ENCODE data around the gene PROC. TPM values are rescaled to one million over a fixed set of nuclear protein-coding genes. Genes with fewer than 3 reads are reported as not detected.

Gene PROC
- total RNA-seq, 1 experiment from 2014 or later, result 0.59 TPM

DNA sequence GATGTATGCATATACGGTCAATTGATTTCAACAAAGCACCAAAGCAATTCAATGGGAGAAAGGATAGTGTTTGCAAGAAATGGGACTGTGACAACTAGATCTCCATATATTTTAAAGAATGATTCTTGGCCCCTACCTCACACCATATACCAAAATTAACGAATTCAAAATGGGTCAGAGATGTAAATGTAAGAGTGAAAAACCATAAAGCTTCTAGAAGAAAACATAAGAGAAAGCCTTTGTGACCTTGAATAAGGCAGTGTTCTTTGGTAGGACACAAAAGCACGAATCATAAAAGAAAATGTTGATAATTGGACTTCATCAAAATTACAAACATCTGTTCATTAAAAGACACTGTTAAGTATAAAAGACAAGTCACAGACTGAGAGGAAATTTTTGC lies 5.0 kb upstream of the PROC start:
- H3K4me3 Mint-ChIP-seq (ENCODE audit: low read depth, unreplicated experiment), result no peak overlapping the region
- TF ChIP-seq, protein P1, sequence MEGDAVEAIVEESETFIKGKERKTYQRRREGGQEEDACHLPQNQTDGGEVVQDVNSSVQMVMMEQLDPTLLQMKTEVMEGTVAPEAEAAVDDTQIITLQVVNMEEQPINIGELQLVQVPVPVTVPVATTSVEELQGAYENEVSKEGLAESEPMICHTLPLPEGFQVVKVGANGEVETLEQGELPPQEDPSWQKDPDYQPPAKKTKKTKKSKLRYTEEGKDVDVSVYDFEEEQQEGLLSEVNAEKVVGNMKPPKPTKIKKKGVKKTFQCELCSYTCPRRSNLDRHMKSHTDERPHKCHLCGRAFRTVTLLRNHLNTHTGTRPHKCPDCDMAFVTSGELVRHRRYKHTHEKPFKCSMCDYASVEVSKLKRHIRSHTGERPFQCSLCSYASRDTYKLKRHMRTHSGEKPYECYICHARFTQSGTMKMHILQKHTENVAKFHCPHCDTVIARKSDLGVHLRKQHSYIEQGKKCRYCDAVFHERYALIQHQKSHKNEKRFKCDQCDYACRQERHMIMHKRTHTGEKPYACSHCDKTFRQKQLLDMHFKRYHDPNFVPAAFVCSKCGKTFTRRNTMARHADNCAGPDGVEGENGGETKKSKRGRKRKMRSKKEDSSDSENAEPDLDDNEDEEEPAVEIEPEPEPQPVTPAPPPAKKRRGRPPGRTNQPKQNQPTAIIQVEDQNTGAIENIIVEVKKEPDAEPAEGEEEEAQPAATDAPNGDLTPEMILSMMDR (IDR thresholded peaks at IDR 0.05; ENCODE audit: unreplicated experiment), result no peak
- DNase-seq, result no peak
- BruUV-seq (replicated peaks), result no TSS peak
- peaks cover 14% of the 10 kb centered on the region for H3K36me3 Mint-ChIP-seq (ENCODE audit: insufficient read depth, unreplicated experiment)
- H3K27ac Mint-ChIP-seq (ENCODE audit: unreplicated experiment), result peak overlapping the region; percentile 82
- no peaks in the 10 kb centered on the region for H3K9me3 Mint-ChIP-seq (ENCODE audit: low read depth, unreplicated experiment)
- intact Hi-C loops (cut with micrococcal nuclease; ENCODE audit: unreplicated experiment), result no loop called here
- peaks cover 59% of the 10 kb centered on the region for H3K4me1 Mint-ChIP-seq (ENCODE audit: low read depth, unreplicated experiment)
- CTCF ChIA-PET, result interaction anchor here (0.9 kb wide), 1 partner anchor 51 kb away, joined by 3 read pairs; no protein-coding TSS in a partner anchor
- no peaks in the 10 kb centered on the region for H3K27me3 Mint-ChIP-seq (ENCODE audit: unreplicated experiment)

DNA sequence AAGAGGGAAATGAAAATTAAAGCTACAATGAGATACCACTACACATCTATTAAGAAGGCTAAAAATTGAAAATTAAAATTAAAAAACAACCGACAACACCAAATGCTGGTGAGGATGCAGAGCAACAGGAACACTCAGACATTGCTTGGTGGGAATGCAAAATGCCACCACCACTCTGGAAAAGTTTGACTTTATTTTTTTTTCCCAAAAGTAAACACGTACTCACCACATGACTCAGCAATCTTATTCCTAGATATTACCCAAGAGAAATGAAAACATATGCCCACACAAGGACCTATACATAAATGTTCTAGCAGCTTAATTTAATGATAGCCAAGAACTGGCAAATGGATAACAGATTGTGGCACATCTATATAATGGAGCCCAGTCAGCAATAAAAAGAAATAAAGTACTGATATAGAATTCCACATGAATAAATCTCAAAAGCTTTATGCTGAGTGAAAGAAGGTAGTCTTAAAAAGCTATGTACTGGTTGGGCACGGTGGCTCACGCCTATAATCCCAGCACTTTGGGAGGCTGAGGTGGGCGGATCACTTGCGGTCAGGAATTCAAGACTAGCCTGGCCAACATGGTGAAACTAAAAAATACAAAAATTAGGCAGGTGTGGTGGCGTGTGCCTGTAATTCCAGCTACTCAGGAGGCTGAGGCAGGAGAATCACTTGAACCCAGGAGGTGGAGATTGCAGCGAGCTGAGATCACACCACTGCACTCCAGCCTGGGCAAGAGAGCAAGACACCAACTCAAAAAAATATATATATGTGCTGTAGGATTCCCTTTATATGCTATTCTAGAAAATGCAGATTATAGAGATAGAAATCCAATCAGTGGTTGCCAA lies 4.2 kb upstream of the PROC start:
- Mint-ChIP-seq H3K9me3 (ENCODE audit: low read depth, unreplicated experiment) (no peaks in the 10 kb centered on the region), H3K36me3 (ENCODE audit: insufficient read depth, unreplicated experiment) (peaks cover 6% of the 10 kb centered on the region), H3K27ac (ENCODE audit: unreplicated experiment) (peak overlapping the region; percentile 82), H3K4me3 (ENCODE audit: low read depth, unreplicated experiment) (peak overlapping the region; percentile 4), H3K27me3 (ENCODE audit: unreplicated experiment) (no peaks in the 10 kb centered on the region), H3K4me1 (ENCODE audit: low read depth, unreplicated experiment) (peaks cover 59% of the 10 kb centered on the region)
- BruUV-seq (replicated peaks), result no TSS peak
- CTCF ChIA-PET, result interaction anchor here (0.9 kb wide), 1 partner anchor 52 kb away, joined by 3 read pairs; no protein-coding TSS in a partner anchor
- TF ChIP-seq, protein P1 (IDR thresholded peaks at IDR 0.05; ENCODE audit: unreplicated experiment), result no peak
- intact Hi-C loops (cut with micrococcal nuclease; ENCODE audit: unreplicated experiment), result loop anchor here (2.0 kb wide), 1 partner anchor 59 kb away; no protein-coding TSS in a partner anchor
- DNase-seq, result no peak

DNA sequence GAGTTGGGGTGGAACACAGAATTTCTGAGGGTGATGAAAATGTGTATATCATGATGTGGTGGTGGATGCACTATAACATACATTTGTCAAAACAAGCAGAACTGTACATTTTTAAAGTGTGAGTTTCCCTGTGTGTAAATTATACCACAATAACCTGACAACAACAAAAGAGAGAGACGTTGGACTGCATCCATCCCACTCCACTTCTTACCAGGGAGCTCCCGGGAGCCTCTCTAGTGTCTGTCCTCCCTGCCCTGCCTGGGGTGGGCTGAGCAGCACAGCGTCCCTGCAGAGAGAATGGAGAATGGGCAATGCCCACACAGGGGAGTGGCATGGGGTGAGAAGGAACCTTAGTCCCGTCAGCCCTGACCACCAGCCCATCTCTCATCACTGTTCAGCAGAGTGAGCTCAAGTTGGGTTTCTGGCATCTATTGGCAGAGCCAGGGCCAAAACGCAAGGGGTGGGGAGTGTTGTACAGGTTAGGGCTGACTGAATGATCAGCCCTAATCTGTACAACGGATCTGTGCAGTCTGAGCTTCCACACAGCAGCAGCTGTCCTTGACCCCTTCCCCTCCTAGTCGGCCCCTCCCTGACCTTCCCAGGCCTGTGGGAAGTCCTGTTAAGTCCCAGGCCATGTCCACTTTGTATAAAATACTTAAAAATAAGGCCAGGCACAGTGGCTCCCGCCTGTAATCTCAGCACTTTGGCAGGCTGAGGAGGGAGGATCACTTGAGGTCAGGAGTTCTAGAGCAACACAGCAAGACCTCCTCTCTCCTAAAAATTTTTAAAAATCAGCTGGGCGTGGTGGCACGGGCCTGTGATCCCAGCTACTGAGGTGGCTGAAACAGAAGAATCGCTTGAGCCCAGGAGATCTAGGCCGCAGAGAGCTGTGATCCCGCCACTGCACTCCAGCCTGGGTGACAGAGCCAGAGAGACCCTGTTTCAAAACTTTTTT lies 3.3 kb upstream of the PROC start:
- Mint-ChIP-seq H3K9me3 (ENCODE audit: low read depth, unreplicated experiment) (no peaks in the 10 kb centered on the region), H3K27me3 (ENCODE audit: unreplicated experiment) (no peaks in the 10 kb centered on the region), H3K36me3 (ENCODE audit: insufficient read depth, unreplicated experiment) (peaks cover 6% of the 10 kb centered on the region), H3K27ac (ENCODE audit: unreplicated experiment) (no peak overlapping the region), H3K4me3 (ENCODE audit: low read depth, unreplicated experiment) (no peak overlapping the region), H3K4me1 (ENCODE audit: low read depth, unreplicated experiment) (peaks cover 59% of the 10 kb centered on the region)
- intact Hi-C loops (cut with micrococcal nuclease; ENCODE audit: unreplicated experiment), result loop anchor here (2.0 to 5.0 kb wide), 2 partner anchors 60 to 93 kb away; no protein-coding TSS in a partner anchor
- BruUV-seq (replicated peaks), result no TSS peak
- no peak for DNase-seq
- TF ChIP-seq, protein P1 (IDR thresholded peaks at IDR 0.05; ENCODE audit: unreplicated experiment), result no peak
- CTCF ChIA-PET, result interaction anchor here (0.6 to 2.0 kb wide), 4 partner anchors 14 to 90 kb away, joined by 5 to 9 read pairs (median 5); no protein-coding TSS in a partner anchor

All from Calu3 (cell line).